HG03571 (cell line): ENCODE results near the gene ZNF468.
"Not testable (repeated sequence)": the region's sequence is repeated elsewhere in the genome, so short reads cannot be mapped to it uniquely, and the experiment has no call there.

ENCODE experiments used
- ATAC-seq: cut with Tn5 transposase; IDR thresholded peaks from one replicate; pipeline ENCODE4 v1.9.1; 2021; ENCODE audit not compliant: unreplicated experiment

ZNF468 gene

GRCh38 chr19:52829866-52830265, 27.6 kb downstream of the ZNF468 start:
- ATAC-seq: not testable (repeated sequence)

GRCh38 chr19:52825765-52826164, 31.7 kb downstream of the ZNF468 start:
- no peak for ATAC-seq

GRCh38 chr19:52823676-52824075, 33.7 kb downstream of the ZNF468 start:
- no peak for ATAC-seq

DNA sequence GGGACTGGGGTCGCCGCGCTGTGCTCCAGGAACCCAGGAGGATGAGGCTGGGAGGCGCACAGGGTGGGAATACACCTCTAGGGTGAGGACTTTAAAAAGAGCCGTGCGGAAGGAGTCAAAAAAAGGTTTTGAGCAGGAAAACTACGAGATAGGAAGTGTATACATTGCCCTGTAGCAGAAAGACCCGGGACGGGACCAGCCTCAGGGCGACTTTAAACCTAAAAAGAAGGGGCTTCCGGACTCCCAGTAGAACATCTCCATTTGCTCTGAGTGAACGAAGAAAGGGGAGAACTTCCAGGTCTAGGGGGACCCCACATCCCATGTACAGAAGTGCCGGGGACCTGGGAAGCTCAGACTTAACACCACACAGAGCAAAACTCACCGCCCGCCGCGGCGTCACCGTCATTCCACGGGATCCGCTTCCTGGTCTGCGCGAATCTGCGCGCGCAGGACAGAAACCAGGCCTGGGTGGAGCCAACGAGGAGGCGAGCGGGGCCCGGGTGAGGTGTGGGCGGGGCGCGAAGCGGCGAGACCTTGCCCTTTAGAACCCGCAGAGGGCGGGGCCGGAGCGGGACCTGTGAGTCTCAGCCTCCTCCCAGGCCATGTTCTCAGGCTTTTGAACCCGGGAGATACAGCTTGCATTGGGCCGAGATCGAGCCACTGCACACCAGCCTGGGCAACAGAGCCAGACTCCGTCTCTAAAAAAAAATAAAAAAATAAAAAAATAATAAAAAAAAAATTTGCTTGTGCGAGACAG, 36.0 kb downstream of the ZNF468 start, which contains the start of gene ZNF28:
TSS of gene ZNF28 (minus strand) at position 430 of the 757 bp plus-strand sequence. CDS start 3,675 bp downstream, outside the sequence.
- peak; percentile 89 for ATAC-seq

- ATAC-seq: not testable (repeated sequence)
Observed at GRCh38 chr19:52820472-52821203, 36.8 kb downstream of the ZNF468 start.

GRCh38 chr19:52809801-52810200, 47.6 kb downstream of the ZNF468 start:
- ATAC-seq: no peak

DNA sequence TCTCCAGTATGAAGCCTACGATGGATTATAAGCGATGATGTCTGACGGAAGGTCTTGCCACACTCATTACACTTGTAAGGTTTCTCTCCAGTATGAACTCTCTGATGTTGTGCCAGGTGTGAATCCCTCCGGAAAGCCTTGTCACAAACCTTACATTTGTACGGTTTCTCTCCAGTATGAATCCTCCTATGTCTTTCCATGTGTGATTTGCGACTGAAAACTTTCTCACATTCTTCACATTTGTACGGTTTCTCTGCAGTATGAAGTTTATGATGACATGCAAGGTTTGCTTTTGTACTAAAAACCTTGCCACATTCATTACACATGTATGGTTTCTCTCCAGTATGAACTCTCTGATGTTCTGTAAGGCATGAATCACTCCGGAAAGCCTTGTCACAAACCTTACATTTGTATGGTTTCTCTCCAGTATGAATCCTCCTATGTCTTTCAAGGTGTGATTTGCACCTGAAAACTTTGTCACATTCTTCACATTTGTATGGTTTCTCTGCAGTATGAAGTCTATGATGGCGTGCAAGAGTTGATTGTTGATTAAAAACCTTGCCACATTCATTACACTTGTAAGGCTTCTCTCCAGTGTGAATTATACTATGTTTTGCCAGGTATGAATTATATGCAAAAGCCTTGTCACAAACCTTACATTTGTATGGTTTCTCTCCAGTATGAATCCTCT, 57.3 kb downstream of the ZNF468 start:
- not testable (repeated sequence) for ATAC-seq

- no peak for ATAC-seq
Observed at GRCh38 chr19:52789440-52789839, 68.0 kb downstream of the ZNF468 start.
